A673 (cell line): Measurements from ENCODE around the gene KCTD4. TPM values are rescaled to one million over a fixed set of nuclear protein-coding genes. Genes with fewer than 3 reads are reported as not detected.

Experiments
- BruUV-seq: library from RNA; stranded (reverse); fragments of 400-500 nt; replicated peaks from 2 replicates; lab custom pipeline; 2021; lab: Mats Ljungman, UMichigan
- CTCF ChIA-PET: fragments of 300-600 bp; sonication (Branson Sonifier 250); formaldehyde crosslinking; loops from one replicate; lab custom pipeline; 2022; ENCODE audit warnings: antibody characterized with exemption; lab: Charles Lee
- POLR2A ChIA-PET: fragments of 300-600 bp; sonication (Branson Sonifier 250); formaldehyde crosslinking; loops from one replicate; lab custom pipeline; 2022; ENCODE audit warnings: antibody characterized with exemption; ENCODE audit not compliant: low non-redundant PET; lab: Charles Lee
- DNase-seq: peaks from one replicate; pipeline ENCODE4 v3.0.0-alpha.2; 2015; ENCODE audit warnings: low spot score
- H3K27ac ChIP-seq: fragments of 200-600 bp; sonication (generic); 2 replicates; pipeline ENCODE4 v1.5.1; 2016; ENCODE audit warnings: mixed run types, low read depth, mild to moderate bottlenecking, mixed read lengths, antibody characterized with exemption, low read length; ENCODE audit not compliant: poor library complexity, severe bottlenecking
- H3K27me3 ChIP-seq: fragments of 200-600 bp; sonication (generic); replicated peaks from 2 replicates; pipeline ENCODE4 v1.6.1; 2017; ENCODE audit warnings: mixed run types, low read depth, mild to moderate bottlenecking, mixed read lengths, antibody characterized with exemption, low read length; ENCODE audit not compliant: insufficient read depth, poor library complexity
- H3K36me3 ChIP-seq: fragments of 200-600 bp; sonication (generic); 2 replicates; pipeline ENCODE4 v1.6.1; 2016; ENCODE audit warnings: mixed run types, mild to moderate bottlenecking, mixed read lengths, antibody characterized with exemption, low read length; ENCODE audit not compliant: insufficient read depth, poor library complexity, severe bottlenecking
- H3K4me1 ChIP-seq: fragments of 200-600 bp; sonication (generic); 2 replicates; pipeline ENCODE4 v1.6.1; 2017; ENCODE audit warnings: mixed run types, mild to moderate bottlenecking, mixed read lengths, antibody characterized with exemption, low read length; ENCODE audit not compliant: insufficient read depth, poor library complexity, severe bottlenecking
- H3K4me3 ChIP-seq: fragments of 200-600 bp; sonication (generic); 2 replicates; pipeline ENCODE4 v1.5.1; 2016; ENCODE audit warnings: low read depth, mixed run types, mild to moderate bottlenecking, mixed read lengths, low read length; ENCODE audit not compliant: poor library complexity, severe bottlenecking
- H3K9me3 ChIP-seq: fragments of 200-600 bp; sonication (generic); 2 replicates; pipeline ENCODE4 v1.6.1; 2016; ENCODE audit warnings: mixed run types, low read depth, mild to moderate bottlenecking, mixed read lengths, antibody characterized with exemption, low read length; ENCODE audit not compliant: poor library complexity, severe bottlenecking
- CTCF ChIP-seq: fragments of 300-800, 200-600 bp; sonication (generic); conservative IDR thresholded peaks from 2 replicates; pipeline ENCODE4 v1.5.1; 2017; ENCODE audit warnings: low read depth, mild to moderate bottlenecking, antibody characterized with exemption, low read length, moderate library complexity, mixed read lengths
- EZH2 ChIP-seq: fragments of 200-600 bp; sonication (generic); IDR thresholded peaks from 2 replicates; pipeline ENCODE4 v1.6.1; 2017; ENCODE audit warnings: borderline replicate concordance, low read depth, mild to moderate bottlenecking, mixed read lengths, antibody characterized with exemption, low read length; ENCODE audit not compliant: poor library complexity, severe bottlenecking
- intact Hi-C: fragments of 100-400 bp; cut with micrococcal nuclease; formaldehyde crosslinking; loops from one replicate; pipeline ENCODE4 v1.10.0; 2022; ENCODE audit not compliant: unreplicated experiment
- total RNA-seq: library from RNA; stranded (reverse); gene quantifications from 2 replicates; pipeline ENCODE4 v1.2.3, GENCODE V29; 2021

Gene KCTD4
- total RNA-seq, 1 experiment from 2014 or later: not detected

GRCh38 chr13:45198924-45199323, 1.9 kb downstream of the KCTD4 start:
- no TSS peak for BruUV-seq
- DNase-seq: no peak
- Histone ChIP-seq H3K4me1 (peaks cover 13% of the 10 kb centered on the region), H3K4me3 (no peak overlapping the region), H3K27ac (no peak overlapping the region), H3K9me3 (no peaks in the 10 kb centered on the region), H3K36me3 (no peaks in the 10 kb centered on the region), H3K27me3 (no peaks in the 10 kb centered on the region)
- POLR2A ChIA-PET: interaction anchor here (0.6 kb wide), 1 partner anchor 51 kb away, joined by 4 read pairs; no protein-coding TSS in a partner anchor
- intact Hi-C loops: no loop called here
- CTCF ChIA-PET: no interaction called here
- TF ChIP-seq CTCF: no peak
- no peak for TF ChIP-seq EZH2

GRCh38 chr13:45198041-45198440, 2.8 kb downstream of the KCTD4 start:
- CTCF ChIA-PET: no interaction called here
- Histone ChIP-seq H3K27me3 (no peaks in the 10 kb centered on the region), H3K4me1 (peaks cover 13% of the 10 kb centered on the region), H3K27ac (no peak overlapping the region), H3K9me3 (no peaks in the 10 kb centered on the region), H3K4me3 (no peak overlapping the region), H3K36me3 (no peaks in the 10 kb centered on the region)
- DNase-seq: no peak
- no peak for TF ChIP-seq CTCF
- BruUV-seq: no TSS peak
- intact Hi-C loops: no loop called here
- POLR2A ChIA-PET: interaction anchor here (0.6 kb wide), 1 partner anchor 52 kb away, joined by 4 read pairs; no protein-coding TSS in a partner anchor

- no peaks in the 10 kb centered on the region for H3K27me3 ChIP-seq
- peaks cover 22% of the 10 kb centered on the region for H3K4me1 ChIP-seq
- intact Hi-C loops: no loop called here
- DNase-seq: no peak
- no TSS peak for BruUV-seq
- H3K27ac ChIP-seq: no peak overlapping the region
- no peak for TF ChIP-seq EZH2
- POLR2A ChIA-PET: no interaction called here
- no peaks in the 10 kb centered on the region for H3K9me3 ChIP-seq
- no peaks in the 10 kb centered on the region for H3K36me3 ChIP-seq
- no peak overlapping the region for H3K4me3 ChIP-seq
- CTCF ChIA-PET: no interaction called here
These were observed 4.2 kb downstream of the KCTD4 start for GRCh38 chr13:45196622-45197021.

GRCh38 chr13:45196096-45196495, 4.7 kb downstream of the KCTD4 start:
- DNase-seq: no peak
- Histone ChIP-seq H3K27ac (no peak overlapping the region), H3K36me3 (no peaks in the 10 kb centered on the region), H3K4me3 (no peak overlapping the region), H3K9me3 (no peaks in the 10 kb centered on the region), H3K27me3 (no peaks in the 10 kb centered on the region), H3K4me1 (peaks cover 22% of the 10 kb centered on the region)
- TF ChIP-seq CTCF (no peak), EZH2 (no peak)
- ChIA-PET CTCF (no interaction called here), POLR2A (no interaction called here)
- intact Hi-C loops: no loop called here
- BruUV-seq: no TSS peak
